Forelimb muscle (tissue), 1 donor: ENCODE measurements around the gene NAV3. TPM values are rescaled to one million over a fixed set of nuclear protein-coding genes. Genes with fewer than 3 reads are reported as not detected.
"Not testable (repeated sequence)": the region's sequence is repeated elsewhere in the genome, so short reads cannot be mapped to it uniquely, and the experiment has no call there.

Experiments
- DNase-seq: peaks from one replicate; pipeline ENCODE4 v3.0.0-alpha.2; 2013; ENCODE audit warnings: low read depth
- polyA plus RNA-seq: library from polyadenylated mRNA; unstranded; fragments of 120-200 nt; gene quantifications from one replicate; pipeline ENCODE4 v1.2.1, GENCODE V29; 2013; ENCODE audit not compliant: insufficient read length

NAV3 gene
- polyA plus RNA-seq, 1 donor = 14.0 TPM

DNA sequence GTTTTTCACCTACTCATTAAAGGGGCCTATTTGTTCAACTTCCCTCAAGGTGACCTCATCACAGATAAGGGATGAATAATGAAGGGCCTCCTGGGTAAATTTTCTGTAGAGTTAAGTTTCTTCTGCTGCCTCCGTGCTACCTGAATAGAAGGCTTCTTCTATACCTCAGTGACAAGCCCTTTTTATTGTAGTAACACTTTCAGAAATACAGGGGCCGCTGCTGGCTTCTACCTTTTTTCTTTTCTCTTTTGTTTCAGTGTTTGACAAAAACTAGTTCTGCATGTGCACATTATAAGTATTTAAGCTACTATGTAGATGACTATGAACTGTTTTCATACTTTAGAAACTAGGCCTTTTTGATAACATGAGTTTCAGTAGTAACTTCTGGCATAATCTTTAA, 207.0 kb downstream of the NAV3 start:
- no peak for DNase-seq

GRCh38 chr12:78038541-78038940, 207.8 kb downstream of the NAV3 start:
- no peak for DNase-seq

DNA sequence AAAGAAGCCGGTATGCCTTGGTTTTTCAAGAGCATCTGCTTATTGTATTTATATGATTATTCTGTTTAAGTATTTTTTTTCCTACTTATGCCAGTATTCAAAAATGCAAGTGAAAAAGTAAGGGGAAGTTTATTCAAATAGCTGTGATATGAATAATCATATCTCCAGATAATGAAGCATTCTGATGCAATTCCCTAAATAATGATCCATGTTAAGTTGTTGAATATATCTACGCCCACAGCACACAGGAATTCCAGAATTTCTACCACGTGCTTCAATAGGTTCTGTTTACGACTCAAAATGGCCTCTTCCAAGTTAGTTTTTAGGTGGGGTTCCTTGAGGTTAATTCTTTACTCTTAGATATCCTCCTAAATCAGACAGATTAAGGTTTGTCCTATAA, 208.3 kb downstream of the NAV3 start:
- no peak for DNase-seq

- no peak for DNase-seq
Observed at GRCh38 chr12:78040111-78040510, 209.4 kb downstream of the NAV3 start.

- no peak for DNase-seq
Observed at GRCh38 chr12:78050790-78051189, 220.1 kb downstream of the NAV3 start.

DNA sequence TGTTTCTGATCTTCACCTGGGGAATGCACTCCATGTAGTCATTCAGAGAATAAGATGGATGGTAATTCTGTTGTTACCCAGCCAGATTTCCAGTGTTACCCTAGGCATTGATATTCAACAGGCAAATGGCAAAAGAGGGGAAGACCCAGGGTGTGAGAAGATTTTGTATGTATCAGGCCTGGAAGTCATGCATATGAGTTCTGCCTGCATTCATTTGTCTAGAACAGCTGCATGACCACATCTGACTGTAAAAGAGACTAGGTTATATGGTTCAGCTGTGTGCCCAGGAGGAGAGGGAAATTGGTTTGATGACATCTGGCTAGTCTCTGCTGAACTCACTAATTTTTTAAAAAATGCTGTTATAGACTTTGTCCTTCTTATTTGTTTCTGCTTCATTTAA, 224.9 kb downstream of the NAV3 start:
- DNase-seq = no peak

GRCh38 chr12:78057075-78057474, 226.4 kb downstream of the NAV3 start:
- DNase-seq = no peak

DNA sequence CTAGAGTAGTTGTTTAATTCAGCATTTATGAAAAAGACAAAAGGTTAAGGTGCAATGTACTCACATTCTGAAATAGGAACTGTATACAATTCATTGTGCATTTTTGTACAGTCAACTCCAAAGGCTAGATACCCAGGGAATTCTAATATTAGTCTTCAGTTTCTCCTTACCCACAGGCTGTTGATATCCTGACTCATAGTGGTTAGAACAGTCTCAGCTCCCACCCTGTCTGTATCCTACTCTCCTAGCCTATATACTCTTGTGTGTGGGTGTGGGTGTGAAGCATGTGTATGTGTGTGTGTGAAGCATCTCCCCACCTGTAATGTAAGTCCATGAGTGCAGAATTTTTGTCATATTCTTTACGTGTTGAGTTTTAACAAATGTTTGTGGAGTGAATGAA, 229.5 kb downstream of the NAV3 start:
- DNase-seq = no peak

DNA sequence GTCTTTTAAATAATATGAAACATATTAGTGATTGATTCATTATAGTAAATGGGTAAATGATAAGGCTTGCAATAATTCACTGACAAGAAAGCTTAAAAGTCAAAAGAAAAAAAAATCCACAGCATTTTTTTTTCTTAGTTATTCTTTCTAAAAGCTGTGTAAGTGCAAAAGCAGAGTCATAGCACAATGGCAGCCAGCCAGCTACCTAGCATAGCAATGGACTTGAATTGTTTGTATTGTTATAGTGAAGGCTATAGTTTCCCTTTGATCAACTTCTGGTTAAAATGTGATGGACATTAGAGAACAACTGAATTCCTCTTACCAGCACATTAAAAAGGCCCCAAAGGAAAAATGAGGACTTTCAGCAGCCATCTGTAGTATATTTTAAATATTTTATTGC, 232.1 kb downstream of the NAV3 start:
- peak; percentile 4 for DNase-seq

DNA sequence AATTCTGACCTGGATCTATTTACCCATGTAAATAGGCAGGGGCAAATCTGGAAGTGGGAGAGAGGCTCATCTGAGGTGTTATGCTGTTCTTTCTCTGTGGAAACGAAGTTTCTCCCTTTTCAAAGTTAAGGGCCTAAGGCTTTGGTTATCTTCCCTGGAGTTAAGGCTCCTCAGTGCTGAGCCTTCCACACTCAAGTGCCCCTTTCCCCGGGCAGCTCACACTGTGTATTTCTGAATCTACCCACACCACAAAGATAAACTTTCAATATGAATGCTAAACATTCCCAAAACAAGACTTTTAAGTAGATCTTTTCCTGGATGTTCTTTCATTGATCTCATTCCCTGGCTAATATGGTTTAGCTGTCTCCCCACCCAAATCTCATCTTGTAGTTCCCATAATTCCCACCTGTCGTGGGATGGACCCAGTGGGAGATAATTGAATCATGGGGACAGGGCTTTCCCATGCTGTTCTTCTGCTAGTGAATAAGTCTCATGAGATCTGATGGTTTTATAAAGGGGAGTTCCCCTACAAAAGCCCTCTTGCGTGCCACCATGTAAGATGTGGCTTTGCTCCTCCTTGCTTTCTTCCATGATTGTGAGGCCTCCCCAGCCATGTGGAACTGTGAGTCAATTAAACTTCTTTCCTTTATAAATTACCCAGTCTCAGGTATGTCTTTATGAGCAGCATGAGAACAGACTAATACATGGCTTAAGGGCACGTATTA, 251.1 kb downstream of the NAV3 start:
- DNase-seq = no peak

DNA sequence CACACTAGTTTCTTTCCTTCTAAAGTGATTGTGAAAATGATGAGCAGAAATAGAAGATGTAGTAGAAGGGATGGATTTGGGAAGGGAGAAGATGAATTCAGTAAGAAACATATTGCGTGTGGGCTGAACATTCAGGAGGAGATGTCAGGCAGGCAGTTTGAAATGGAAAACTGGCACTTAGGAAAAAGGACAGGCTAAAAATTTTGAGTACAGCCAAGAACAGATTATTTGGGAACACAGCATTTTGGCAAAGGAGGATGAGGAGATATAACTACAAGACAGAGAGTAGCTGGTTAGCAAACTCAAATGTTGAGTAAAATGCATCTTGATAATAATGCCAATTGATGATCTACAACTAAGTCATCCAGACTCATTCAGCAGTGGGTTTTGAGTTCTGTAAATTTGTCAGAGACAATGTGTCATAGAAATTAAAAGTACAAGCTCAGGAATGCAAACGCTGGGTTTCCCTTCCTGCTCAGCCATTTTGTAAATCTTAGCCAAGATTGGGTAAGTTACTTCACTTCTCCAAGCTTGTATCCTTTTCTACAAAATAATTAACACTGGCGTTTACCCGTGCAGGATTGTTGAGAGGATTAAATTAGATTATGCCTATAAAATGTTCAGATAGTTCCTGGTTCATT, 255.0 kb downstream of the NAV3 start:
- no peak for DNase-seq

DNA sequence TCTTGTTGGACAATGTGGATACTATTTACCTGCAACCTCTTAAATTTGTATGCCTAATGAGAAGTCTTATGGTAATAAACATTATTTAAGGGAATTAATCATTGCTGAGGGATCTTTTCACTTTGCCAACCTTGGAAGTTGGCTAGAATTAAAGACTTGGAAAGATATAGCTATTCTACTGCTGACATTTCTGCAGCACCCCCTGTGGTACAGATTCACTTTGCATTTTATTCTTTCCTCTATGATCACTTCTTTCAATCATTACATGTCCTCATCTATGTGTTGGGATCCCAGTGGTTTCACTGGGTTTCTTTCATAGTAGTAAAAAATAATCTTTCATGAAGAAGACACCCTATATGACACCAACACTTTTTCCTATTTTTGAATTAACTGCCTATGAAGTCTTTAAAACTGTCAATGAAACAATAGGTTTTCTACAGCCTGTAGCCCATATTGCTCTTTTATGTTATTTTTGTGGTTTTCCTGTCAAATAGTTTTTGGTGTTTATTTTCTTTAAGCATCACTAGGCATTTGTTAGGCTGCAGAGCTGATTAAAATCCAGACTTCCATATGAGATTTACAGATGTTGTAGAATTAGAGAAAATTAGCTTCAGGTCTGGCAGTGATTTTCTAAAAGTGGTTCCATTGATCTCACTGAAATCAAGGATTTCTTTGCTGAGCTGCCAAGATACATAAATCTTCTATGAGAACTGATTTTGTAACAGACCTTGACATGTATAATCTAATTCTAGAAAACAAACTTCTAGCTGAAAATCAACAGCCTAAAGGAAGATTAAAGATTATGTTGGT, 256.1 kb downstream of the NAV3 start:
- DNase-seq = no peak

DNA sequence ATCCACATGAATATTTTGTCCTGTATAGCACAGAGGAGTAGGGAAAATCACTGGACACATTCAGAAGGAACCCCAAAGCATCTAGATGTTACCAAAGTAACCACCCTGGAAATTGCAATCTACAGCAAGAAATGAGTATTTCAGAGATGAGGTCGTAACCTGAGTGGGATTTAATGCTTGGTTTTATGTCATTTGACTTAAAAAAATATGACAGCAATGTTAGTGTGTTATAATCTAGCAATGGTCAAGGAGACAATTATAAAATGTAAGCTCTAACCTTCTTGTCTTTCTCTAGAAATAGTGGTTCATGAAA, 256.6 kb downstream of the NAV3 start:
- no peak for DNase-seq

DNA sequence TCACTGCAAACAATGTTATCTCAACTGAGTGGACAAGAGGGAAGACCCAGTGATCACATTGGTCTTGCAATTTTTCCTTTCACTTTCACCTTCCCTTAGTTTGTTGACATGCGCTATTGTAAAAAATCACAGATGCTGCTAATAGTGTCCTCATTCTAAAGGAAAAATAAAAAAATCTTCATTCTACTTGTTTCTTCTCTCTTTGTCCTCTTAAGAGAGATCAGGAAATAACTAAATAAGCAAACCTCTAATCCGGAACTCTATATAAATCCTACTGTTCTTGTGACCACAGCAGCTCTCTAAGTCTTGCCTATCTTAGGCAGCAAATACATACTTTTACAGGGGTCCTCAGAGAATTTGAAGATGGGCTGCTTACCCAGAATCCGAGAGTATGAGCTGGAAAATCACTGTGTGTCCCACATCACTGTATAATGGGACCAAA, 257.7 kb downstream of the NAV3 start:
- no peak for DNase-seq

- DNase-seq = no peak
Observed at GRCh38 chr12:78090266-78090665, 259.6 kb downstream of the NAV3 start.

- no peak for DNase-seq
Observed at GRCh38 chr12:78095623-78096022, 264.9 kb downstream of the NAV3 start.

- peak; percentile 57 for DNase-seq
Observed at GRCh38 chr12:78096909-78097597, 266.4 kb downstream of the NAV3 start.

GRCh38 chr12:78099806-78100205, 269.1 kb downstream of the NAV3 start:
- DNase-seq = no peak

DNA sequence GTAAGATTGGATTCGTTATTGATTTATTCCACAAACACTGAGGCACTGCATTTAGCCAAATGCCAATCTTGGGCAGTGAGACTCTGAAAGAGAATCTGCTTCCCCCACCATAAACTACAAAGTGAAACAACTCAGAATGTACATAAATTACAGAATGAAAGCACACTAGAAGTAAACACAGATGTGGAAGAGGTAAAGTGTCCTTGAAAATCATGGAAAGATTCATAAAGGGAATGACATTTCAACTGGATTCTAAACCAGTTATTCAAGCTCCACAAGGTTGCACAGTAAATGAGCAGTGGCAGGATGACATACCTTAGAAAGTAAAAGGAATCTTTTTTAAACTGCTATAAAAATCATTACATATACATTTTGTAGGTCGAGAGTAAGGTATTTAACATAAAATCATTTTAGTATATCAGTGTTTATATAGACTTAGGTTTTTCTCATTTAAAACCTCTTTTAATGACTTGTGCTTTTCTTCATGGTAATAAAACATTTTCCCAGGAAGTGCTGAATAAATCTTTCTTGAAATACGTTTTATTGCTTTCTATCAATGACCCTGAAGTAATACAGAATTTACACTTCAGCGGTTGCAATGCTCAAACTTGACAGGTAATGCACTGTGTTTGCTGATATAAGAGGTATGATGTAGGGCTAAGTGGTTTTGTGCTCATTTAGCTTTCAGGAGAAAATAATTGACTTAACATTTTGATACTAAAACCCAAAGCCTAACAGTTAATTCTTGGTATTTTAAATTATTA, 270.6 kb downstream of the NAV3 start:
- no peak for DNase-seq

DNA sequence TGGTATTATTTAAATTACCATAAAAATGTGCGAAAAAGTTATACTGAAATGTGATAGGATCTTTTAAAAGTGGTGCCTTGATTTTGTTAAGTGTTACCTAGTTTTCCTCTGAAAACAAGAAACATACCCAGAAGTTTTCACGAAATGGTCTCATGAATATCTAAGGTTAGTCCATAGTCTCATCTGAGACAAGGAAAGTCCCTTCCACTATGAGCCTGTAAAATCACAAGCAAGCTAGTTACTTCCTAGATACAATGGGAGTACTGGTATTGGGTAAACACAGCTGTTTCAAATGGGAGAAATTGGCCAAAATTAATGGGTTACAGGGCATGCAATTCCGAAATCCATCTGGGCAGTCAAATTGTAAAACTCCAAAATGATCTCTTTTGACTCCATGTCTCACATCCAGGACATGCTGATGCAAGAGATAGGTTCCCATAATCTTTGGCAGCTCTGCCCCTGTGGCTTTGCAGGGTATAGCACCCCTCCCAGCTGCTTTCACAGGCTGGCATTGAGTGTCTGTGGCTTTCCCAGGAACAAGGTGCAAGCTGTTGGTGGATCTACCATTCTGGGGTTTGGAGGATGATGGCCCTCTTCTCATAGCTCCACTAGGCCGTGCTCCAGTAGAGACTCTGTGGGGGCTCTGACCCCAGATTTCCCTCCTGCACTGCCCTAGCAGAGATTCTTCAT, 271.4 kb downstream of the NAV3 start:
- no peak for DNase-seq

GRCh38 chr12:78102801-78103200, 272.1 kb downstream of the NAV3 start:
- DNase-seq = not testable (repeated sequence)
